GM12873 (cell line): ENCODE data around the gene DCAF7.

Source experiments
- CTCF ChIP-seq: IDR thresholded peaks from 2 replicates; pipeline ENCODE4 v1.5.1; 2012; ENCODE audit warnings: low read depth, mild to moderate bottlenecking, moderate library complexity, low read length, control low read depth; ENCODE audit not compliant: insufficient read depth; ENCODE audit errors: missing control alignments

DCAF7 gene

GRCh38 chr17:63528183-63528582 lies 22.1 kb upstream of the DCAF7 start:
- TF ChIP-seq CTCF = no peak

GRCh38 chr17:63529711-63530556 lies 20.3 kb upstream of the DCAF7 start:
- TF ChIP-seq CTCF = peak; percentile 3

GRCh38 chr17:63530557-63531021 lies 19.7 kb upstream of the DCAF7 start:
- no peak for TF ChIP-seq CTCF

GRCh38 chr17:63531022-63531965 lies 19.0 kb upstream of the DCAF7 start:
- no peak for TF ChIP-seq CTCF

- no peak for TF ChIP-seq CTCF
Observed at GRCh38 chr17:63533433-63534077, 16.7 kb upstream of the DCAF7 start.

- no peak for TF ChIP-seq CTCF
Observed at GRCh38 chr17:63534078-63534570, 16.2 kb upstream of the DCAF7 start.
